ENCODE measurements around the gene PPP2R5A. TPM values are rescaled to one million over a fixed set of nuclear protein-coding genes. Genes with fewer than 3 reads are reported as not detected.

Gene PPP2R5A
- total RNA-seq, 2 donors from 2014 or later: 40.7 to 41.4 TPM

DNA sequence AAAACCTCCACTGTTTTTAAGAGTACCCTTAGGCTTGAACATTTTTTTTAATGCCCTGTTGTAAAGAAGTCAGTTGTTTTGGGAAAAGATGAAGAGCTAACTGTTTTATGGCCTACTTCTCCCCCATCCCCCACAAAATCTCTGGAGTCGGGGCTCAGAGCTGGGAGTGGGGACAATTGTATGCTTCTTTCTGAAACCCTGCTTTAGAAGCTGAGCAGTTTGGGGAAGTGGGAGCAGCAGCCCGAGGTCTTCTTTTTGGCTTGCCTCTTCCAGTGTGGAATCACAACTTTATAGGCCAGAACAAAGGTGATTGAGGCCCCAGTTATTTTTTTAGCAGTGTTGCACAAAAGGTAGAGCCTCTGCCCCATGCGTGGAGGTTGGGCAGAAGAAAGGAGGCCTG is 25.2 kb downstream of the PPP2R5A start:
- peak overlapping the region; percentile 18 for H3K4me3 Mint-ChIP-seq
- TF ChIP-seq, protein P1, sequence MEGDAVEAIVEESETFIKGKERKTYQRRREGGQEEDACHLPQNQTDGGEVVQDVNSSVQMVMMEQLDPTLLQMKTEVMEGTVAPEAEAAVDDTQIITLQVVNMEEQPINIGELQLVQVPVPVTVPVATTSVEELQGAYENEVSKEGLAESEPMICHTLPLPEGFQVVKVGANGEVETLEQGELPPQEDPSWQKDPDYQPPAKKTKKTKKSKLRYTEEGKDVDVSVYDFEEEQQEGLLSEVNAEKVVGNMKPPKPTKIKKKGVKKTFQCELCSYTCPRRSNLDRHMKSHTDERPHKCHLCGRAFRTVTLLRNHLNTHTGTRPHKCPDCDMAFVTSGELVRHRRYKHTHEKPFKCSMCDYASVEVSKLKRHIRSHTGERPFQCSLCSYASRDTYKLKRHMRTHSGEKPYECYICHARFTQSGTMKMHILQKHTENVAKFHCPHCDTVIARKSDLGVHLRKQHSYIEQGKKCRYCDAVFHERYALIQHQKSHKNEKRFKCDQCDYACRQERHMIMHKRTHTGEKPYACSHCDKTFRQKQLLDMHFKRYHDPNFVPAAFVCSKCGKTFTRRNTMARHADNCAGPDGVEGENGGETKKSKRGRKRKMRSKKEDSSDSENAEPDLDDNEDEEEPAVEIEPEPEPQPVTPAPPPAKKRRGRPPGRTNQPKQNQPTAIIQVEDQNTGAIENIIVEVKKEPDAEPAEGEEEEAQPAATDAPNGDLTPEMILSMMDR (conservative IDR thresholded peaks at IDR 0.05): no peak
- peak overlapping the region; percentile 58 for H3K4me3 ChIP-seq (ENCODE audit: low read length)
- peaks cover 34% of the 10 kb centered on the region for H3K4me1 Mint-ChIP-seq
- peak overlapping the region; percentile 0 for H3K27ac ChIP-seq (ENCODE audit: low read depth, low read length)
- peak overlapping the region; percentile 9 for H3K9ac ChIP-seq (ENCODE audit: extremely low read depth, low read length, poor library complexity, severe bottlenecking)
- H3K4me1 ChIP-seq (ENCODE audit: control insufficient read depth, insufficient read depth, low read length): peaks cover 10% of the 10 kb centered on the region
- H3K27me3 Mint-ChIP-seq (ENCODE audit: insufficient read depth): no peaks in the 10 kb centered on the region
- H3K36me3 ChIP-seq (ENCODE audit: control insufficient read depth, insufficient read depth, low read length): peaks cover 37% of the 10 kb centered on the region
- DNase-seq: no peak
- peaks cover 37% of the 10 kb centered on the region for H3K36me3 Mint-ChIP-seq (ENCODE audit: low read depth)
- peaks cover 30% of the 10 kb centered on the region for H3K9me3 ChIP-seq (ENCODE audit: control insufficient read depth, low read length)
- H3K27me3 ChIP-seq (ENCODE audit: control insufficient read depth, insufficient read depth, low read length, poor library complexity, severe bottlenecking): no peaks in the 10 kb centered on the region
- peak overlapping the region; percentile 65 for H3K27ac Mint-ChIP-seq
- H3K9me3 Mint-ChIP-seq: peaks cover 12% of the 10 kb centered on the region
- WGBS, 2 experiments (ENCODE audit: insufficient coverage in 1 of 2, insufficient read length in 1 of 2): 73 to 83% methylated on average over 1 to 3 of the region's 3 CpGs

DNA sequence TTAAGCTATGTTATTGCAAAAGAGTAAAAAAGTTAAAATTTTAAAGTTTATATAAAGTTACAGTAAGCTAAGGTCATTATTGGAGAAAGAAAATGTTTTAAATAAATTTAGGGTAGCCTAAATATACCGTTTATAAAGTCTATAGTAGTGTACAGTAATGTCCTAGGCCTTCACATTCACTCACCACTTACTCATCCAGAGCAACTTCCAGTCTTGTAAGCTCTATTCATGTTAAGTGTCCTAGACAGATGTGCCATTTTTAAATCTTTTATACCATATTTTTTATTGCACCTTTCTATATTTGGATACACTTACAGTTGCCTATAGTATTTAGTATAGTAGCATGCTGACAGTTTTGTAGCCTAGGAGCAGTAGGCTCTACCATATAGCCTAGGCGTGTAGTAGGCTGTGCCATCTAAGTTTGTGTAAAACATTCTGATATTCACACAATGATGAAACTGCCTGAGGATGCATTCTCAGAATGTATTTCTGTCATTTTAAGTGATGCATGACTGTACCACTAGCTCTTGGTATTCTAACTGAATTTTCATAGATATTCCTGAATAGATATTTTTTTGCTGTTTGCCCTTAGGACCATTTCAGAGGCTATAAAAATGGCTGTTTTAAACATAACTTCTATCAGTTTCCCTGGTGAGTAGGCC is 26.8 kb downstream of the PPP2R5A start:
- Mint-ChIP-seq H3K9me3 (peaks cover 8% of the 10 kb centered on the region), H3K36me3 (ENCODE audit: low read depth) (peaks cover 29% of the 10 kb centered on the region), H3K4me1 (peaks cover 44% of the 10 kb centered on the region), H3K27ac (no peak overlapping the region), H3K27me3 (ENCODE audit: insufficient read depth) (no peaks in the 10 kb centered on the region), H3K4me3 (no peak overlapping the region)
- Histone ChIP-seq H3K4me3 (ENCODE audit: low read length) (peak overlapping the region; percentile 39), H3K36me3 (ENCODE audit: control insufficient read depth, insufficient read depth, low read length) (peaks cover 34% of the 10 kb centered on the region), H3K27me3 (ENCODE audit: control insufficient read depth, insufficient read depth, low read length, poor library complexity, severe bottlenecking) (no peaks in the 10 kb centered on the region), H3K4me1 (ENCODE audit: control insufficient read depth, insufficient read depth, low read length) (peaks cover 13% of the 10 kb centered on the region), H3K9ac (ENCODE audit: extremely low read depth, low read length, poor library complexity, severe bottlenecking) (no peak overlapping the region), H3K9me3 (ENCODE audit: control insufficient read depth, low read length) (peaks cover 25% of the 10 kb centered on the region), H3K27ac (ENCODE audit: low read depth, low read length) (no peak overlapping the region)
- no peak for DNase-seq
- 100% methylated on average over 1 to 2 of the region's 2 CpGs for WGBS, 2 experiments (ENCODE audit: insufficient coverage in 1 of 2, insufficient read length in 1 of 2)
- TF ChIP-seq, protein P1 (conservative IDR thresholded peaks at IDR 0.05): no peak

DNA sequence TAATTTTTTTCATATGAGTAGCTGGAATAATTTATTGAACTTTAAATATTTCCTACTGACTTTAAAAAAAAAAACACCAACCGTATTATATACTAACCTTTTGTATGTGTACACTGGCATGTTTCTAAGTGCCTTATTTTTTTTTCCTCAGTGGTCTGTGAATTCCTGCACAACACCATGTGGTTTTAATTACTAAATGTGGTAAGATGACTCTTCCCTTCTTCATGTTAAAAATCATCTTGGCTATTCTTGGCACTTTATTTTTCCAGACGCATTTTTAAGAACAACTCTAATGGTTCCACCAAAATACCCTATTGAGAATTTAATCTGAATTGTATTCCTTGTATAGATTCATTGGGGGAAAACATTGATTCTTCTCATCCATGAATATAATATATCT is 28.4 kb downstream of the PPP2R5A start:
- 96% methylated on average over 2 of the region's 2 CpGs; no CpG with 5 or more reads in 1 of the 2 experiments for whole genome bisulfite sequencing, 2 experiments (ENCODE audit: insufficient coverage in 1 of 2, insufficient read length in 1 of 2)
- TF ChIP-seq, protein P1 (conservative IDR thresholded peaks at IDR 0.05): no peak
- peaks cover 49% of the 10 kb centered on the region for H3K4me1 Mint-ChIP-seq
- H3K27ac Mint-ChIP-seq: no peak overlapping the region
- peaks cover 30% of the 10 kb centered on the region for H3K36me3 ChIP-seq (ENCODE audit: control insufficient read depth, insufficient read depth, low read length)
- H3K4me1 ChIP-seq (ENCODE audit: control insufficient read depth, insufficient read depth, low read length): peaks cover 13% of the 10 kb centered on the region
- no peak overlapping the region for H3K27ac ChIP-seq (ENCODE audit: low read depth, low read length)
- peaks cover 18% of the 10 kb centered on the region for H3K36me3 Mint-ChIP-seq (ENCODE audit: low read depth)
- no peak overlapping the region for H3K4me3 Mint-ChIP-seq
- H3K4me3 ChIP-seq (ENCODE audit: low read length): no peak overlapping the region
- H3K9me3 ChIP-seq (ENCODE audit: control insufficient read depth, low read length): peaks cover 17% of the 10 kb centered on the region
- H3K9me3 Mint-ChIP-seq: peaks cover 1% of the 10 kb centered on the region
- H3K9ac ChIP-seq (ENCODE audit: extremely low read depth, low read length, poor library complexity, severe bottlenecking): no peak overlapping the region
- no peak for DNase-seq
- H3K27me3 ChIP-seq (ENCODE audit: control insufficient read depth, insufficient read depth, low read length, poor library complexity, severe bottlenecking): no peaks in the 10 kb centered on the region
- no peaks in the 10 kb centered on the region for H3K27me3 Mint-ChIP-seq (ENCODE audit: insufficient read depth)

Measured in endodermal cell (in vitro differentiated cells).